Breast epithelium (tissue), 4 donors: Measurements from ENCODE around the gene C8G. TPM values are rescaled to one million over a fixed set of nuclear protein-coding genes. Genes with fewer than 3 reads are reported as not detected.

Experiments
- DNase-seq, 2 donors: peaks; one replicate each; pipeline ENCODE4 v3.0.0-alpha.2; 2019; ENCODE audit warnings: low spot score in 2 of 2
- H3K27ac ChIP-seq, 2 donors: fragments of 200-600 bp; sonication (generic) in 1 of 2; one replicate each; pipeline ENCODE4 v1.5.1; 2016 to 2019; ENCODE audit warnings: mild to moderate bottlenecking in 1 of 2
- H3K27me3 ChIP-seq, 2 donors: fragments of 200-600 bp; sonication (generic) in 1 of 2; one replicate each; pipeline versions ENCODE4 v1.5.1 to v1.6.0; 2017 to 2019; ENCODE audit warnings: control low read depth in 1 of 2, mild to moderate bottlenecking in 1 of 2
- H3K36me3 ChIP-seq: fragments of 200-600 bp; one replicate; pipeline ENCODE4 v1.5.1; 2019
- H3K4me1 ChIP-seq, 2 donors: fragments of 200-600 bp; sonication (generic); one replicate each; pipeline ENCODE4 v1.5.1; 2016 to 2019; ENCODE audit warnings: control low read depth in 1 of 2
- H3K4me3 ChIP-seq, 3 donors: fragments of 200-600 bp; sonication (generic); 1 replicate in 2 of 3; 2 replicates in 1 of 3; pipeline ENCODE4 v1.5.1; 2016 to 2019; ENCODE audit warnings: mild to moderate bottlenecking in 3 of 3, moderate library complexity in 2 of 3
- H3K9me3 ChIP-seq, 2 donors: fragments of 200-600 bp; sonication (generic) in 1 of 2; one replicate each; pipeline ENCODE4 v1.5.1; 2016 to 2019; ENCODE audit warnings: control low read depth in 1 of 2
- POLR2A ChIP-seq: fragments of 450-650 bp; IDR thresholded peaks from one replicate; pipeline ENCODE4 v1.6.1; 2016; ENCODE audit warnings: antibody characterized with exemption, mild to moderate bottlenecking, moderate library complexity
- POLR2AphosphoS5 ChIP-seq, 3 donors: sonication (generic); formaldehyde crosslinking; IDR thresholded peaks; one replicate each; pipeline ENCODE4 v1.6.1; 2017; ENCODE audit warnings: antibody characterized with exemption in 3 of 3
- intact Hi-C: fragments of 100-400 bp; cut with DNase I; formaldehyde crosslinking; loops from one replicate; pipeline ENCODE4 v1.15.1; 2023; ENCODE audit warnings: low total_unique reads
- total RNA-seq, 3 donors: library from RNA; depleted of rRNA; stranded (reverse); fragments of >200 nt; gene quantifications; one replicate each; pipeline ENCODE4 v1.1.0, GENCODE V29; 2016
- TF ChIP-seq, protein P1 (sequence below), 3 donors: fragments of 450-650 bp; IDR thresholded peaks; one replicate each; pipeline ENCODE4 v1.5.1; 2016 to 2017; ENCODE audit warnings: antibody characterized with exemption in 3 of 3, mild to moderate bottlenecking in 3 of 3, moderate library complexity in 3 of 3

C8G gene
- total RNA-seq, 3 donors from 2014 or later = not detected

- H3K27ac ChIP-seq = peak overlapping the region in 1 of 2 donors; percentile 9
- no peaks in the 10 kb centered on the region for H3K36me3 ChIP-seq
- intact Hi-C loops = no loop called here
- H3K4me1 ChIP-seq = no peaks in the 10 kb centered on the region
- no peak overlapping the region for H3K4me3 ChIP-seq
- H3K9me3 ChIP-seq = no peaks in the 10 kb centered on the region
- no peak for TF ChIP-seq POLR2A
- TF ChIP-seq, protein P1, sequence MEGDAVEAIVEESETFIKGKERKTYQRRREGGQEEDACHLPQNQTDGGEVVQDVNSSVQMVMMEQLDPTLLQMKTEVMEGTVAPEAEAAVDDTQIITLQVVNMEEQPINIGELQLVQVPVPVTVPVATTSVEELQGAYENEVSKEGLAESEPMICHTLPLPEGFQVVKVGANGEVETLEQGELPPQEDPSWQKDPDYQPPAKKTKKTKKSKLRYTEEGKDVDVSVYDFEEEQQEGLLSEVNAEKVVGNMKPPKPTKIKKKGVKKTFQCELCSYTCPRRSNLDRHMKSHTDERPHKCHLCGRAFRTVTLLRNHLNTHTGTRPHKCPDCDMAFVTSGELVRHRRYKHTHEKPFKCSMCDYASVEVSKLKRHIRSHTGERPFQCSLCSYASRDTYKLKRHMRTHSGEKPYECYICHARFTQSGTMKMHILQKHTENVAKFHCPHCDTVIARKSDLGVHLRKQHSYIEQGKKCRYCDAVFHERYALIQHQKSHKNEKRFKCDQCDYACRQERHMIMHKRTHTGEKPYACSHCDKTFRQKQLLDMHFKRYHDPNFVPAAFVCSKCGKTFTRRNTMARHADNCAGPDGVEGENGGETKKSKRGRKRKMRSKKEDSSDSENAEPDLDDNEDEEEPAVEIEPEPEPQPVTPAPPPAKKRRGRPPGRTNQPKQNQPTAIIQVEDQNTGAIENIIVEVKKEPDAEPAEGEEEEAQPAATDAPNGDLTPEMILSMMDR (IDR thresholded peaks at IDR 0.05) = no peak
- TF ChIP-seq POLR2AphosphoS5 (IDR thresholded peaks at IDR 0.05) = no peak
- DNase-seq = no peak
- peaks cover 14 to 31% of the 10 kb centered on the region in 2 donors for H3K27me3 ChIP-seq
Observed at GRCh38 chr9:136981588-136982231, 36.7 kb downstream of the C8G start.

DNA sequence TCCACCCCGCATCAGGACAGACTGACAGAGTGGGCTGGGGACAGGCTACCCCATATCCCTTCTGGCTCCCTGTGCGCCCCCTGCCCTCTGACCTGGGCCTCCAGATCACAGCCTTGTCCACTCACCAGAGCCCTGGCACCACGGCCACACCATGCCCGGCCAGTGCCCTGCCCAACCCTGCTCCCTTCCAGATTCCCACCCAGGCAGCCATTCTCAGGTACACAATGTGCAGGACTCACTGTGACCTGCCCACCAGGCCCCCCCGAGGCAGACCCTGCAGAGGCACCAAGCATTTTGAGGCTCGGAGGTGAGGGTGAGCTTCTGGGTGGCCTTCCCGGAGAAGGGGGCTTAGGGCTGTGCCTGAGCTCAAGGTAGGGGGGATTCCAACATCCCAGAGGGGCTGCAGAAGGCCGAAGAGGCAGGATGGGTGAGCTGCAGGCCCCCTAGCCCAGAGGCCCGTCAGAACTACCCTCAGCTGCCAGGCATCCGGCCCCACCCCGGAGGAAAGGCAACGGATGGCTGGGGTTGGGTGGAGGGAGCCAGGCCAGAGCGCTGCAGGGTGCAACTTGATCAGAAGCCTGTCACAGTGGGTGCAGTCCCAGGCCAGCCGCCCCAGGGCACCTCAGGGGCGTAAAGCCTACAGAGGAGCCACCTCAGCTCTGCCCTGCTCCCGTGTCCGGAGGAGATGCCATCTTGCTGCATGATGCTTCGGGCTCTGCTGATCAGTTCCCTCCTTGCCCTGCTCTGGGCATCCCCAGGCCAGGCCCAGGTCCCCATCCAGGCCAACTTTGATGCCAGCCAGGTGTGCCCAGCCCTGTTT lies 37.4 kb downstream of the C8G start, which contains the start of gene LCNL1:
LCNL1 (plus strand) TSS at position 762 of the 820 bp plus-strand sequence. CDS start 594 bp downstream, outside the sequence.
- TF ChIP-seq, protein P1 (IDR thresholded peaks at IDR 0.05) = no peak
- TF ChIP-seq POLR2AphosphoS5 (IDR thresholded peaks at IDR 0.05) (no peak), POLR2A (no peak)
- Histone ChIP-seq H3K4me3 (no peak within 1 kb of the TSS), H3K4me1 (no peaks in the 10 kb centered on the region), H3K9me3 (no peaks in the 10 kb centered on the region), H3K27me3 (peaks cover 14 to 31% of the 10 kb centered on the region in 2 donors), H3K36me3 (no peaks in the 10 kb centered on the region), H3K27ac (no peak within 1 kb of the TSS)
- intact Hi-C loops = no loop called here
- no peak for DNase-seq

DNA sequence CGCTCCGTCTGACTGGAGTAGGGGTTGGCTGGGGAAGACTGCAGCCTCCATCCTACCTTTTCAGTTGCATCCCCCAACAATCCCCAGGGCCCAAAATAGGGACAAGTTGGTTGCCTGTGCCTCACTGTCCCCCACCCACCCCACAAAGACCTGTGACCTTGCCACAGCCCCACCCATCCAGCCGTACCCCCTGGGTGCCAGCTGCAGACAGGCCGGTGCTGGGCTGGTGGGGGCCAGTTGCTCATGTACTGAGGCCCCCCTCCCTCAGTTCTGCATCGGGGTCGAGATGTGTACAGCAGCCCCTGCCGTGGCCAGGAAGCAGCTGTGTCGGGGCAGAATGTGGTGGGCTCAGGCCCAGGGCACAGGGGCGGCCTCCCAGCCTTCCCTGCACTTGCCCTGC lies 38.1 kb downstream of the C8G start:
- Histone ChIP-seq H3K4me1 (no peaks in the 10 kb centered on the region), H3K9me3 (no peaks in the 10 kb centered on the region), H3K4me3 (no peak overlapping the region), H3K36me3 (no peaks in the 10 kb centered on the region), H3K27ac (no peak overlapping the region), H3K27me3 (peaks cover 14 to 31% of the 10 kb centered on the region in 2 donors)
- TF ChIP-seq, protein P1 (IDR thresholded peaks at IDR 0.05) = no peak
- TF ChIP-seq POLR2AphosphoS5 (IDR thresholded peaks at IDR 0.05) = no peak
- no peak for TF ChIP-seq POLR2A
- no peak for DNase-seq
- intact Hi-C loops = no loop called here

DNA sequence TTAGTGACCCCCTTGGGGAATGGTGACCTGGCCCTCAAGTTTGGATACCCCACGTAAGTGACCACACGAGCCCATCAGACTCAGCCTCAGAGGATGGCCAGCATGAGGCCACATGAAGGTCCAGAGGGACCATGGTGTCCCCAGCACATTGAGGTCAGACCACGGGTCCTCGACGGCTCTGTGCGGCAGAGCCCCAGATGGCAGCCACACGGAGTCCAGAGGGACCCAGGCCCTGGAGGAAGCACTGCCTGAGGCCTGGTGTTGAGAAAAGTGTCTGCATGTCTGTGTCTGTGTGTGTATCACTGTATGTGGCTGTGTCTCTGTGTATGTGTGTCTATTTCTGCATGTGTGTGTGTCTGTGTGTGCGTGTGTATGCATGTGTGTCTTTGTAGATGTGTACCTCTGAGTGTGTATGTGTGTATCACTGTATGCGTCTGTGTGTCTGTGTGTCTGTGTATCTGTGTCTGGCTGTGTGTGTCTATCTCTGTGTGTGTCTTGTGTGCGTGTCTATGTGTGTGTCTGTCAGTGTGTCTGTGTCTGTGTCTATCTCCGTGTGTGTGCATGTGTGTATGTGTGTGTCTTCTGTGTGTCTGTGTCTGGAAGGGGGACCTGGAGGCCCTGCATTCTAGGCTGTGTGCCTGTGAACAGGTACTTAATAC lies 38.7 kb downstream of the C8G start:
- no peak for DNase-seq
- Histone ChIP-seq H3K9me3 (no peaks in the 10 kb centered on the region), H3K27me3 (peaks cover 14 to 31% of the 10 kb centered on the region in 2 donors), H3K4me1 (no peaks in the 10 kb centered on the region), H3K4me3 (no peak overlapping the region), H3K36me3 (no peaks in the 10 kb centered on the region), H3K27ac (no peak overlapping the region)
- intact Hi-C loops = no loop called here
- TF ChIP-seq POLR2A (no peak), POLR2AphosphoS5 (IDR thresholded peaks at IDR 0.05) (no peak)
- TF ChIP-seq, protein P1 (IDR thresholded peaks at IDR 0.05) = no peak
